Upper lobe of left lung (tissue), 6 donors: ENCODE measurements around the gene SH2B3. TPM values are rescaled to one million over a fixed set of nuclear protein-coding genes. Genes with fewer than 3 reads are reported as not detected.

Source experiments
- ATAC-seq, 2 donors: fragments of 200-7000 bp; cut with Tn5 transposase; one replicate each; pipeline ENCODE4 v1.9.1; 2022; ENCODE audit warnings: mild to moderate bottlenecking in 2 of 2, moderate library complexity in 2 of 2; ENCODE audit not compliant: low FRiP score in 2 of 2
- DNase-seq, 2 donors: peaks; one replicate each; pipeline ENCODE4 v3.0.0-alpha.2; 2019 to 2020
- H3K27ac ChIP-seq, 4 donors: fragments of 200-600 bp; sonication (generic); one replicate each; pipeline ENCODE4 v1.5.1; 2016 to 2019
- H3K27me3 ChIP-seq, 4 donors: fragments of 200-600 bp; sonication (generic); one replicate each; pipeline ENCODE4 v1.5.1; 2017 to 2019
- H3K36me3 ChIP-seq, 4 donors: fragments of 200-600 bp; sonication (generic); one replicate each; pipeline ENCODE4 v1.5.1; 2016 to 2019
- H3K4me1 ChIP-seq, 4 donors: fragments of 200-600 bp; sonication (generic); one replicate each; pipeline ENCODE4 v1.5.1; 2018 to 2019
- H3K4me3 ChIP-seq, 4 donors: fragments of 200-600 bp; sonication (generic); one replicate each; pipeline ENCODE4 v1.5.1; 2017 to 2019; ENCODE audit warnings: mild to moderate bottlenecking in 2 of 4, moderate library complexity in 1 of 4
- H3K9me3 ChIP-seq, 4 donors: fragments of 200-600 bp; sonication (generic); one replicate each; pipeline ENCODE4 v1.5.1; 2018 to 2019
- EP300 ChIP-seq, 4 donors: sonication (generic); formaldehyde crosslinking; IDR thresholded peaks; one replicate each; pipeline ENCODE4 v1.5.1; 2017; ENCODE audit warnings: antibody characterized with exemption in 4 of 4, control low read depth in 2 of 4
- POLR2A ChIP-seq, 4 donors: fragments of 450-650 bp; IDR thresholded peaks; one replicate each; pipeline ENCODE4 v1.5.1; 2016 to 2017; ENCODE audit warnings: antibody characterized with exemption in 4 of 4, mild to moderate bottlenecking in 2 of 4
- POLR2AphosphoS5 ChIP-seq, 2 donors: sonication (generic); formaldehyde crosslinking; IDR thresholded peaks; one replicate each; pipeline ENCODE4 v1.5.1; 2017; ENCODE audit warnings: antibody characterized with exemption in 2 of 2
- WGBS, 2 donors: methylation state at CpG; one replicate each; pipeline ENCODE4 v1.1.5; 2017 to 2018; 5-methylcytosine and 5-hydroxymethylcytosine counted together
- total RNA-seq, 6 donors: library from RNA; depleted of rRNA in 4 of 6; stranded (reverse); fragments of >200 nt in 4 of 6; gene quantifications; one replicate each; pipeline versions ENCODE4 v1.1.0 to v1.2.1, GENCODE V29; 2016 to 2021
- TF ChIP-seq, protein P1 (sequence below), 6 experiments: fragments of 450-650 bp in 4 of 6; fragments of 200-600 bp in 2 of 6; sonication (generic) in 2 of 6; IDR thresholded peaks; one replicate each; pipeline ENCODE4 v1.5.1; 2016 to 2019; ENCODE audit warnings: antibody characterized with exemption in 6 of 6
- donor health status: DM: no; HTN: no; CAD: no; lungs with moderate emphysema.
- donor health status: DM: no; HTN: yes; CAD: no; lungs with severe emphysema.

Gene SH2B3
- total RNA-seq, 6 donors from 2014 or later, result 24.8 to 128 (median 52.5) TPM

DNA sequence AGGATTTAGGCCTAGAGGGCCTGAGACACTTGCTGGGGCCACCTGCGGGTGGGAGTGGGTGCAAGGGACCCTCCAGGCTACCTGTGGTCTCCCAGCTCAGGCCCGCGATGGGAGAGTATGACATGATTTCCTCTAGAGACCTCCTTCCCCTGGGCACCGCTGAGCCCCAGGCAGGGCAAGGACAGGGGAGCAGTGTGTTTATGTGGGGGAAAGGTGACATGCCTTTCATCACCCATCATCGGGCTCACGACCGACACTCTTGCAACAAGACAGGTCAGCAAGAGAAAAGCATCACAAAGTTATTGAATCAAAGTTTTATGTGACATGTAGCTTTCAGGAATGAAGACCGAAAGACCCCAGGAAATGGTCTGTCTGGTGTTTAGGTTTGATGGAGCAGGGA lies 19.9 kb downstream of the SH2B3 start:
- ATAC-seq, result no peak
- H3K9me3 ChIP-seq, result no peaks in the 10 kb centered on the region
- H3K4me1 ChIP-seq, result peaks cover 58 to 72% (median 61%) of the 10 kb centered on the region in 4 donors

DNA sequence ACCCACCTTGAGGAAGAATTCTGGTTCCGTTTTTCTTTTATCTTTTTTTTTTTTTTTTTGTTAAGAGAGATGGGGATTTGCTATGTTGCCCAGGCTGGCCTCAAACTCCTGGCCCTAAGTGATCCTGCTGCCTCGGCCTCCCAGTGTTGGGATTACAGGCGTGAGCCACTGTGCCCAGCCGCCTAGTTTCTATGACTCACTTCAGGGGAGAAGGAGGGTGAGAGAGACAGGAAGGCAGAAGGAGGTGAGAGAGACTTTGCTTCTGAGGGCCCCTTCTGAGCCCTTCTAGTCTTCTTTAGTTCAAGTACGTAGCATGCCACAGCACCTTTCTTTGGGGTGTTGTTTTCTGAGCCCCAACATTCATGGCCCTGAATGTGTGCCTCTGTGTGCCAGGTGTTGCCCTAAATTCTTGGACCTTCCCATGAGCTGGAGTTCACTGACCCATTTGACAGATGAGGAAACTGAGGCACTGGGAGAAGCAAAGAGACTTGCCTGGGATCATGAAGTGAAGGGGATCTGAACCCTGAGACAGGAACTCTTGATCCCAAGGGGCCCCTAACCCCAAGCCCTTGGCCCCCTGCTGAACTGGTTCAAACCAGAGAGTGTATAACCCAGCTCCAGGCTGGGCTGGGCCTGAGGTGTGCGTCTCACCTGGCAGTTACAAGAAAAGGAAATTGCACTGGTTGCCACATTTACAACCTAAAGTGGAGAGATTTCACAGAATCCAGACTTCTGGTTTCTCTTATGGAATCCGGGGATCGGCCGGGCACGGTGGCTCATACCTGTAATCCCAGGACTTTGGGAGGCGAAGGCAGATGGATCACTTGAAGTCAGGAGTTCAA lies 20.8 kb downstream of the SH2B3 start:
- ATAC-seq (no peak), DNase-seq (no peak)
- Histone ChIP-seq H3K4me3 (no peak overlapping the region), H3K36me3 (peaks cover 0 to 8% (median 3%) of the 10 kb centered on the region in 4 donors), H3K9me3 (no peaks in the 10 kb centered on the region), H3K4me1 (peaks cover 66 to 81% (median 68%) of the 10 kb centered on the region in 4 donors), H3K27me3 (no peaks in the 10 kb centered on the region), H3K27ac (peak overlapping the region in 3 of 4 donors; percentile 35 to 89 (median 87))
- WGBS, 2 donors, result 71 to 82% methylated on average over 11 of the region's 11 CpGs
- TF ChIP-seq POLR2A (IDR thresholded peaks at IDR 0.05) (no peak), EP300 (IDR thresholded peaks at IDR 0.05) (no peak), POLR2AphosphoS5 (IDR thresholded peaks at IDR 0.05) (no peak)
- TF ChIP-seq, protein P1, sequence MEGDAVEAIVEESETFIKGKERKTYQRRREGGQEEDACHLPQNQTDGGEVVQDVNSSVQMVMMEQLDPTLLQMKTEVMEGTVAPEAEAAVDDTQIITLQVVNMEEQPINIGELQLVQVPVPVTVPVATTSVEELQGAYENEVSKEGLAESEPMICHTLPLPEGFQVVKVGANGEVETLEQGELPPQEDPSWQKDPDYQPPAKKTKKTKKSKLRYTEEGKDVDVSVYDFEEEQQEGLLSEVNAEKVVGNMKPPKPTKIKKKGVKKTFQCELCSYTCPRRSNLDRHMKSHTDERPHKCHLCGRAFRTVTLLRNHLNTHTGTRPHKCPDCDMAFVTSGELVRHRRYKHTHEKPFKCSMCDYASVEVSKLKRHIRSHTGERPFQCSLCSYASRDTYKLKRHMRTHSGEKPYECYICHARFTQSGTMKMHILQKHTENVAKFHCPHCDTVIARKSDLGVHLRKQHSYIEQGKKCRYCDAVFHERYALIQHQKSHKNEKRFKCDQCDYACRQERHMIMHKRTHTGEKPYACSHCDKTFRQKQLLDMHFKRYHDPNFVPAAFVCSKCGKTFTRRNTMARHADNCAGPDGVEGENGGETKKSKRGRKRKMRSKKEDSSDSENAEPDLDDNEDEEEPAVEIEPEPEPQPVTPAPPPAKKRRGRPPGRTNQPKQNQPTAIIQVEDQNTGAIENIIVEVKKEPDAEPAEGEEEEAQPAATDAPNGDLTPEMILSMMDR (IDR thresholded peaks at IDR 0.05), result no peak

More for the DNA sequence above, 19.9 kb downstream of the SH2B3 start:
- no peaks in the 10 kb centered on the region for H3K27me3 ChIP-seq
- H3K27ac ChIP-seq, result peak overlapping the region in 3 of 4 donors; percentile 32 to 49 (median 46)
- H3K36me3 ChIP-seq, result peaks cover 0 to 16% (median 8%) of the 10 kb centered on the region in 4 donors
- no peak for DNase-seq
- TF ChIP-seq EP300 (IDR thresholded peaks at IDR 0.05), result no peak
- no peak for TF ChIP-seq POLR2A (IDR thresholded peaks at IDR 0.05)
- no peak for TF ChIP-seq POLR2AphosphoS5 (IDR thresholded peaks at IDR 0.05)
- TF ChIP-seq, protein P1 (IDR thresholded peaks at IDR 0.05), result no peak
- no peak overlapping the region for H3K4me3 ChIP-seq
- 73 to 74% methylated on average over 5 to 8 of the region's 8 CpGs for WGBS, 2 donors

DNA sequence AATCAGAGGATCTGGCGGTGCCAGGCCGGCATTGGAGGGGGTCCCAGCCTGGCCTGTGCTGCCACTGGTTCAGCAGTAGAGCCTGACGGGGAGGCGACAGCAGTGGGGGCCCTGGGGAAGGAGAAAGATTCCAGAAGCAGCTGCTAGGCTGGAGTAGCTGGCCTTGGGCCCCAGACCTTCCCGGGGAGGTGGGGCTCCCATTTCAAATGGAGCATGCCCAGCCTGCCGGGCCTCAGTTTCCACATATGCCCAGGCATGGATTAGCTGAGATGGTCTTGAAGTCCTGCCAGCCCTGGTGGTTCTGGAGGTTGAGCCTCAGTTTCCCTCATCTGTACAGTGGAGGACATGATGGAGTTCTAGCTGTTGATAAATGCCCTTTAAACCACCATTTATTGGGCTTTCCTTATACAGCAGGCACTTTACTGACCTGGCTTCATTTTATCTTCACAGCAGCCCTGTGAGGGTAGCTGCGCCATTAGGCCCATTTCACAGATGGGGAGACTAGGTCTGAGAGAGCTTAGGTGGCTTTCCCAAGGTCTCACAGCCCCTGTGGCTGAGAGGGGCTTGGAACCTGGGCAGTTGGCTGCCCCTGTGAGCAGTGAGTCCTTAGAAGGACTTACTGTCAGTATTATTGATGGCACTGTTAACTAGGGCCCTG lies 21.8 kb downstream of the SH2B3 start:
- no peaks in the 10 kb centered on the region for H3K9me3 ChIP-seq
- 88 to 89% methylated on average over 7 of the region's 7 CpGs for WGBS, 2 donors

DNA sequence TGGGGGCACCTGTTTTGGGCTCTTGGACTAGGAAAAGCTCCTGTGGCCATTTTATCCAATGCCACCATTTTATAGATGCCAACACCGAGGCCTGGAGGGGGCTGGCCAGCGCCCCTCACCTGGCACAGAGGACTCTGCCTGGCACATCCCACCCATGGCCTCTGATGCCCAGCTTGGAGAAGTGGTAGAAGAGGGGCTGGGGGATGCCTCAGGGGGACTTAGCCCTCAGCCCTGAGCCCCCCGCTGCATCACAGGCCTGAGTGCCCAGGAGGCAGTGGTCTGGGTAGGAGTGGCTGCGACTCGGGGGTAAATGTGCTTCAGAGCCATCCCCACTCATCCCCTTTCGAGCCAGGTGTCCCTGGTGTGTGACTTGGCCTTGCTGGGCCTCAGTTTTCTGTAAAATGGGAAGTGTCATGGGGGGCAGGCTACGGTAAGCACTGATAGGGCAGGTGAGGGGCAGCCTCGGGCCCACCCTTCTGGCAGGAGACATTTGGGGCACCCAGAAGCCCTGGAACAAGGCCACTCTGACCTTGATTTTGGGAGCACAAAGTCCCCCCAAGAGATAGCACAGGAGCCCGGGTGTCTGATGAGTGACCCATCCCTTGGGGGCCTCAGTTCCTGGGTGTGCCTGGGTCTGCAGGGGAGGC lies 22.5 kb downstream of the SH2B3 start:
- WGBS, 2 donors, result 79 to 92% methylated on average over 6 to 9 of the region's 9 CpGs

More for the DNA sequence above, 21.8 kb downstream of the SH2B3 start:
- Histone ChIP-seq H3K36me3 (peaks cover 0 to 2% (median 0%) of the 10 kb centered on the region in 4 donors), H3K4me1 (peaks cover 67 to 83% (median 77%) of the 10 kb centered on the region in 4 donors), H3K27ac (peak overlapping the region in 3 of 4 donors; percentile 81 to 89 (median 87)), H3K4me3 (no peak overlapping the region), H3K27me3 (no peaks in the 10 kb centered on the region)
- TF ChIP-seq POLR2A (IDR thresholded peaks at IDR 0.05), result no peak
- no peak for TF ChIP-seq EP300 (IDR thresholded peaks at IDR 0.05)
- no peak for TF ChIP-seq POLR2AphosphoS5 (IDR thresholded peaks at IDR 0.05)
- TF ChIP-seq, protein P1 (IDR thresholded peaks at IDR 0.05), result no peak
- no peak for ATAC-seq
- no peak for DNase-seq

More for the DNA sequence above, 22.5 kb downstream of the SH2B3 start:
- H3K4me3 ChIP-seq, result peak overlapping the region in 1 of 4 donors; percentile 23
- peaks cover 0 to 2% (median 0%) of the 10 kb centered on the region in 4 donors for H3K36me3 ChIP-seq
- H3K27ac ChIP-seq, result peak overlapping the region; percentile 67 to 89 (median 84)
- peaks cover 73 to 87% (median 84%) of the 10 kb centered on the region in 4 donors for H3K4me1 ChIP-seq
- H3K9me3 ChIP-seq, result no peaks in the 10 kb centered on the region
- DNase-seq (peak in 1 of 2 donors; percentile 33), ATAC-seq (peak in 1 of 2 donors; percentile 4)
- TF ChIP-seq, protein P1 (IDR thresholded peaks at IDR 0.05), result no peak
- no peak for TF ChIP-seq EP300 (IDR thresholded peaks at IDR 0.05)
- no peak for TF ChIP-seq POLR2A (IDR thresholded peaks at IDR 0.05)
- TF ChIP-seq POLR2AphosphoS5 (IDR thresholded peaks at IDR 0.05), result no peak
- no peaks in the 10 kb centered on the region for H3K27me3 ChIP-seq
